Measurements from ENCODE around the gene IGLL1.

IGLL1 gene

GRCh38 chr22:23530106-23530505 is 50.0 kb downstream of the IGLL1 start:
- DNase-seq (ENCODE audit: low read depth in 1 of 2, low spot score in 1 of 2) = no peak

DNA sequence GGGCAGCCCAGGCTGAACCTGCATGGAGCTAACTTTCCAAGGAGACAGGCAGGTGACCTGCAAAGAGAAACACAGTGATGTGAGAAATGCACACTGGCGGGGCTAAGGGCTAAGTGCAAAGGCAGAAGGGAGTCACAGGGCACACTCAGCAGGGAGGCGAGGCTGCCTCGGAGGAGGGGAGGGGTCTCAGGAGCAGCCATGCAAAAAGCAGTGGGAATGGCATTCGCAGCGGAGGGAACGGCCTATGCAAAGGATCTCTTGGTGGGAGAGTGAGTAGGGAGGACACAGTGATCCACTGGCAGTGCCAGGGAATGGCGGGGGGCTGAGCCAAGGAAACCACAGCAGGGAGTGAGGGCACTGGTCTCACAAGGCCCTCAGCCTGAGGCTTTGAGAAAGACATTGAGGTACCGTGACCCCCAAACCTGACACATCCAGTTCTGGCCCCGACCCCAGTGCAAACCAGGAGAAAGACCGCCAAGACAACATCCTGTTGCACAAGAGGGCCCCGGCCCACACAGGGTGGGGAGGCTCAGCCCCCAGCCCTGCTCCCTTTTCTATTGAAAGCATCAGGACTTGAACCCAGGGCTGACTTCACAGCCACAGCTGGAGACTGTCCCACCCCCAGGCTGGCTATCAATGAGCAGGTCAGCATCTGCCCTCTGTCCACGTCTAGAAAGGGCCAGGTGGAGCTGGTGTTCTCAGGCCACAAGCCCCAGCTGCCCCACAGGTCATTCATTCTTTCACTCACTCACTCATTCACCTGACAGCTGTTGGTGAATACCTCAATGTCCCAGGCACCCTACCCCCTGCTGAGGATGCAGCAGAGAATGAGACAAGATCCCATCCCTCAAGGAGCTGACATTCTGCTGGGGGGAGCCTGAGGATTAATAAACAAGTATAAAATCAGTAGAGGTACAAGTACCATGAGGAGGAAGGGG is 50.7 kb downstream of the IGLL1 start:
- no peak for DNase-seq (ENCODE audit: low read depth in 1 of 2, low spot score in 1 of 2)

DNA sequence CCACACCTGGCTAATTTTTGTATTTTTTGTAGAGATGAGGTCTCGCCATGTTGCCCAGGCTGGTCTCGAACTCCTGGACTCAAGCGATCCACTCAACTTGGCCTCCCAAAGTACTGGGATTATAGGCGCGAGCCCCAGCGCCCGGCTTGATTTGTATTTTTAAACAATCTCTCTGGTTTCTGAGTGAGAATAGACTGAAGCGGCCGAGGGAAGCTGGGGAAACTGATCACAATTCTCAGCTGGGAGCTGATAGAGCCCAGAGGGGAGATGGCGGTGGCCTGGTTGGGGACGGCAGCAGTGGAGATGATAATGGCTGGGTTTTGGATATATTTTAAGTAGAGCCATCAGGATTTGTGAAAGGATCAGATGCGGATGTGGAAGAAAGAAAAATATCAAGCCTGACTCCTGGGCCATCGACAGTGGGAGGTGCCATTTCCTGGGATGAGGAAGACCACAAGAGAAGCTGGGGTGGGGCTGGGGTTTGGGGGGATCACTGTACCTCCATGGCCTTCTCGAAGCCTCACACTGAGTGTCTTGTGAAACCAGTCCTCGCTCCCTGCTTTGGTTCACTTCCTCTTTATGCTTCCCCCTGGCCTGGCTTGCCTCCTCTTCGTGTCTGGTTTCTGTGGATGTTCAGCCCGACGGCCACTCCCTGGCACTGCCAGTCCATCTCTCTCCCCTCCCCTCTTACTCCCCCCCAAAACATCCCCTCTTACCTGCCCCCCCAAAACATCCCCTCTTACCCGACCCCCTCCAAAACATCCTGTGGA is 51.9 kb downstream of the IGLL1 start:
- no peak for DNase-seq (ENCODE audit: low read depth in 1 of 2, low spot score in 1 of 2)

DNA sequence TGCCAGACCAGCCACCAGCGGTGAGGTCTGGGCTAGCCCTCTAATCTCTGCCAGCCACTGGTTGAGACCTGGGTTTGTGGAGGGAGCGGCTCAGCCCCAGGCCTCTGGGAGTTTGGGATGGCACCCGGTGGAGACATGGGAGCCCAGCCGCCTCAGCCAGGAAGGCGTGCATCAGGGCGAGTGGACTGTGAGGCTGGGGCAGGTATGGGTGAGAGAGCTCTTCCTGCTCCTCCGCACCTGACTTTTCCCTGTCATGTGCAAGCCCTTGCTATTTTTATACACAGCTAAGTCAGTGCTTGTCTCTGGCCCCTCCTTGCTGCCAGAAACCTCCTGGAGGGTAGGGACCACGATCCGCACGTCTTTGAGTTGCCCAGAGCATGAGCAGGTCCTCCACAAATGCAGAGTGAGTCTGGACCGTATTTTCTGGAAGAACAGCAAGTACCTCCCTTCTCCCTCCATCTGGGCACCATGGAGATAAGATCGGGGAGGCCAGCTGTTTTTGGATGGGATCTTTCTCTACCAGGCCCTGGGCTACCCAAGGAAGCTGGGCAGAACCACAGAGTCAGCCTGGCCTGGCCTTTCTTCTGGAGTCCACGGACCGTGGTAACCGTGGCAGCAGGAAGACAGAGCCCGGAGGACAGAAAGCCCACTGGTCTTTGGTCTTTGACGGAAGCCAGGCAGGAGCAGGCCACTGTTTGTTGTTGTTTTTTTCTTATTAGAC is 53.3 kb downstream of the IGLL1 start:
- no peak for DNase-seq (ENCODE audit: low read depth in 1 of 2, low spot score in 1 of 2)

DNA sequence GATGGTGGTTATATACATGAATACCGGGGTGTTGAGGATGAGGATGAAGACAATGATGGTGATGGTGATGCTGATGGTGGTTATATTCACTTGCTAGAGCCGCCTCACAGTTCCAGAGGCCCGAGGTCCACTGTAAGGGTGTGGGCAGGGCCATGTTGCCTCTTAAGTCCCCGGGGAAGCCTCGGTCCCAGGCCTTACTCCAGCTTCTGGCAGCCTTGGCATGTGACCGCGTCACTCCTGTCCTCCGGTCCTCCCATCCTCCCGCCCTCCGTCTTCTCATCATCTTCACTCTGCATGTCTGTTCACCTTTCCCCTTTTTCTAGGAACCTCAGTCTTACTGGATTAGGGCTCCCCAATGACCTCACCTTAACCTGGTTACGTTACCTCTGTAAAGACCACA is 54.6 kb downstream of the IGLL1 start:
- DNase-seq (ENCODE audit: low read depth in 1 of 2, low spot score in 1 of 2) = no peak

GRCh38 chr22:23524226-23524625 is 55.9 kb downstream of the IGLL1 start:
- DNase-seq (ENCODE audit: low read depth in 1 of 2, low spot score in 1 of 2) = no peak

DNA sequence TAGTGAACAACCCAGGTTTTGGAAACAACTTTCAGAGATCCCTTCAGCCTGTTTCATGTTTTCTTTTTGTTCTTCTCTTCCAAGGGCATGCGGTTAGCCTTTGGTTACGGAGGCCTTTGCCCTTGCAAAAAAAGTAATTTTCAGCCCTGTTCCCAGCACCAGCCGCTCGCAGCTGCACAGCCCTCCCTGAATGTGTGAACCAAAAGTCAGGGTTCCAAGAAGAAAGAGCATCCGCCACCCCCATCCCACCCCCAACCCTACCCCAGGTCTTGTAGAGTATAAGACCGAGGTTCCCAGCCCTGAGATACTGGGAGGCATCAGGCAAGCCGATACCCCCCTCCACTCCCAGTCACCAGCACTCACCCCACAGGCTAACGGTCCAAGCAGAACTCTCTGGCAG is 56.4 kb downstream of the IGLL1 start:
- no peak for DNase-seq (ENCODE audit: low read depth in 1 of 2, low spot score in 1 of 2)

All from activated T-helper 1 cell treated with anti-CD3 and anti-CD28 coated beads, Interleukin-2, amount 50 U/mL, for 16 hours (primary cell).